ENCODE results near the gene NAA35.

- TF ChIP-seq POLR2AphosphoS5 (IDR thresholded peaks at IDR 0.05) (no peak), CTCF (IDR thresholded peaks at IDR 0.05) (no peak)
Measured at GRCh38 chr9:86052556-86053468, 111.9 kb downstream of the NAA35 start.
